Smooth muscle cell (in vitro differentiated cells): ENCODE measurements around the gene TEAD4. TPM values are rescaled to one million over a fixed set of nuclear protein-coding genes. Genes with fewer than 3 reads are reported as not detected.

Experiments
- DNase-seq: peaks from one replicate; lab custom pipeline; 2025; ENCODE audit not compliant: unreplicated experiment; lab: John Stamatoyannopoulos, UW
- H2AFZ ChIP-seq: fragments of 200-600 bp; sonication (generic); 2 replicates; pipeline ENCODE4 v1.6.0; 2016; ENCODE audit warnings: antibody characterized with exemption, low read depth, mild to moderate bottlenecking
- H3F3A ChIP-seq: fragments of 200-600 bp; sonication (generic); 2 replicates; pipeline ENCODE4 v1.6.0; 2017; ENCODE audit warnings: antibody characterized with exemption, low read depth
- H3K27ac ChIP-seq: fragments of 200-600 bp; sonication (generic); 2 replicates; pipeline ENCODE4 v1.5.1; 2016; ENCODE audit warnings: low read depth, mild to moderate bottlenecking
- H3K27me3 ChIP-seq: fragments of 200-600 bp; sonication (generic); 2 replicates; pipeline ENCODE4 v1.6.1; 2016; ENCODE audit warnings: low read depth, mild to moderate bottlenecking
- H3K36me3 ChIP-seq: fragments of 200-600 bp; sonication (generic); 2 replicates; pipeline ENCODE4 v1.5.1; 2016; ENCODE audit warnings: low read depth
- H3K4me1 ChIP-seq: fragments of 200-600 bp; sonication (generic); 2 replicates; pipeline ENCODE4 v1.5.1; 2016; ENCODE audit warnings: low read depth
- H3K4me2 ChIP-seq: fragments of 200-600 bp; sonication (generic); 2 replicates; pipeline ENCODE4 v1.6.0; 2016; ENCODE audit warnings: mild to moderate bottlenecking
- H3K4me3 ChIP-seq: fragments of 200-600 bp; sonication (generic); 2 replicates; pipeline ENCODE4 v1.5.1; 2016; ENCODE audit warnings: mild to moderate bottlenecking
- H3K79me2 ChIP-seq: fragments of 200-600 bp; sonication (generic); 2 replicates; pipeline ENCODE4 v1.6.0; 2016; ENCODE audit warnings: low read depth, mild to moderate bottlenecking
- H3K9ac ChIP-seq: fragments of 200-600 bp; sonication (generic); 2 replicates; pipeline ENCODE4 v1.6.0; 2016; ENCODE audit warnings: low read depth
- H3K9me3 ChIP-seq: fragments of 200-600 bp; sonication (generic); replicated peaks from 2 replicates; pipeline ENCODE4 v1.5.1; 2016; ENCODE audit warnings: low read depth
- H4K20me1 ChIP-seq: fragments of 200-600 bp; sonication (generic); 2 replicates; pipeline ENCODE4 v1.6.0; 2016; ENCODE audit warnings: low read depth
- WGBS: methylation state at CpG from one replicate; pipeline ENCODE4 v1.1.7; 2016; ENCODE audit warnings: low lambda C conversion rate; 5-methylcytosine and 5-hydroxymethylcytosine counted together
- polyA plus RNA-seq: library from polyadenylated mRNA; unstranded; fragments of >200 nt; fragmentation: Nextera tagmentation; extraction: Ambion mirVana; gene quantifications from 2 replicates; pipeline ENCODE4 v1.2.1, GENCODE V29; 2016
- total RNA-seq: library from RNA; depleted of rRNA; stranded (reverse); fragments of >200 nt; gene quantifications from 2 replicates; pipeline ENCODE4 v1.2.3, GENCODE V29; 2014
- TF ChIP-seq, protein P1 (sequence below): fragments of 200-600 bp; sonication (generic); IDR thresholded peaks from 2 replicates; pipeline ENCODE4 v1.5.1; 2017; ENCODE audit warnings: borderline replicate concordance, mild to moderate bottlenecking, antibody characterized with exemption; ENCODE audit not compliant: insufficient read depth, poor library complexity, severe bottlenecking

The TEAD4 gene
- total and polyA plus RNA-seq, 2 experiments from 2014 or later, result 12.0 to 14.3 TPM

DNA sequence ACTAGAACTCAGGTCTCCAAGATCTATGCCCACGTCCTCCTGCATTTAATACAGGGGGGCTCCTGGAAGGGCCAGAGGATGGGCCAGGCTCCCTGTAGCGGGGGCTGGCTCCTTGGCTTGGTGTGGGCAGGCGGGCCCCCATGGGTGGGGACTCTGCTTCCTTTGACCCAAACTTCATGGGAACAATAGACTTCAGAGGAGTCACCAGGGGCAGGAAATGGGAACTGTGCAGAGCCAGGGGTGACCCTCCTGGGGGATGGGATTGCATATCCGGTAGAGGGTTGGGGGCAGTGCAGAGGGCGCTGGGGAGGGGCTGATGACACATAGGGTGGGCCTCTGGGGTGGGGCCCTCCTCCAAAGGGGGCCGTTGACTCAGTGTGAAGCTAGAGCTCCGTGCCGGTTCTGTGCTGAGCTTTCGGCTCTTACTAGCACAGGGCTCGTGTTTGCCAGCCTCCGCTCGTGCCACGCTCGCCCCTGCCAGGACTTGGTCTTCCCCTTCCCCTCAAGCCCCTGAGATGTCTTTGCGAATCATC is 4.6 kb downstream of the TEAD4 start:
- DNase-seq, result no peak
- H3K4me1 ChIP-seq, result peaks cover 30% of the 10 kb centered on the region
- no peaks in the 10 kb centered on the region for H3K9me3 ChIP-seq
- H3K36me3 ChIP-seq, result no peaks in the 10 kb centered on the region
- H3K4me3 ChIP-seq, result no peak overlapping the region
- H3F3A ChIP-seq, result peaks cover 18% of the 10 kb centered on the region
- peaks cover 43% of the 10 kb centered on the region for H4K20me1 ChIP-seq
- H2AFZ ChIP-seq, result no peak overlapping the region
- H3K4me2 ChIP-seq, result peak overlapping the region; percentile 79
- WGBS, result 32% methylated on average over 9 of the region's 15 CpGs
- TF ChIP-seq, protein P1, sequence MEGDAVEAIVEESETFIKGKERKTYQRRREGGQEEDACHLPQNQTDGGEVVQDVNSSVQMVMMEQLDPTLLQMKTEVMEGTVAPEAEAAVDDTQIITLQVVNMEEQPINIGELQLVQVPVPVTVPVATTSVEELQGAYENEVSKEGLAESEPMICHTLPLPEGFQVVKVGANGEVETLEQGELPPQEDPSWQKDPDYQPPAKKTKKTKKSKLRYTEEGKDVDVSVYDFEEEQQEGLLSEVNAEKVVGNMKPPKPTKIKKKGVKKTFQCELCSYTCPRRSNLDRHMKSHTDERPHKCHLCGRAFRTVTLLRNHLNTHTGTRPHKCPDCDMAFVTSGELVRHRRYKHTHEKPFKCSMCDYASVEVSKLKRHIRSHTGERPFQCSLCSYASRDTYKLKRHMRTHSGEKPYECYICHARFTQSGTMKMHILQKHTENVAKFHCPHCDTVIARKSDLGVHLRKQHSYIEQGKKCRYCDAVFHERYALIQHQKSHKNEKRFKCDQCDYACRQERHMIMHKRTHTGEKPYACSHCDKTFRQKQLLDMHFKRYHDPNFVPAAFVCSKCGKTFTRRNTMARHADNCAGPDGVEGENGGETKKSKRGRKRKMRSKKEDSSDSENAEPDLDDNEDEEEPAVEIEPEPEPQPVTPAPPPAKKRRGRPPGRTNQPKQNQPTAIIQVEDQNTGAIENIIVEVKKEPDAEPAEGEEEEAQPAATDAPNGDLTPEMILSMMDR, result no peak
- no peaks in the 10 kb centered on the region for H3K27me3 ChIP-seq
- peaks cover 22% of the 10 kb centered on the region for H3K79me2 ChIP-seq
- H3K27ac ChIP-seq, result no peak overlapping the region
- no peak overlapping the region for H3K9ac ChIP-seq

DNA sequence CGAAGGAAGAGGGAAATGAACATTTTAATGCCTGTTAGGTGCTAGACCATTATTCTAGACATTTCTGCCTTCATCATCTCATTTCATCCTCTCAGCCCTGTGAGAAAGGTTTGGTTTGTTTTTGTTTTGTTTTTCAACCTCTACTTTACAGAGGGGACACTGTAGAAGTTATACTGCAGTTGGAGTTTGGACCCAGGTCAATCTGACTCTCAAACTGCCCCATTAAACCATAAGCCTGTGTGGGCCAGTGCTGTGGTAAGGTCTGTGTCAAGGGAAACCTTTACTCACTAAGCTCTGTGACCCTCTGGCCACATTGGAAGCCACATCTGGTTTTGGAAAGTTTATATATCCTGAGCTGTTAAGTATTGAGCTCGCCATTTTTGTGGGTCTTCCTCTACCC is 8.5 kb downstream of the TEAD4 start:
- no peaks in the 10 kb centered on the region for H3F3A ChIP-seq
- TF ChIP-seq, protein P1, result no peak
- no peak overlapping the region for H3K27ac ChIP-seq
- H3K27me3 ChIP-seq, result no peaks in the 10 kb centered on the region
- H3K36me3 ChIP-seq, result no peaks in the 10 kb centered on the region
- peaks cover 8% of the 10 kb centered on the region for H3K4me1 ChIP-seq
- no peak overlapping the region for H3K4me2 ChIP-seq
- peaks cover 37% of the 10 kb centered on the region for H4K20me1 ChIP-seq
- no peak overlapping the region for H3K4me3 ChIP-seq
- H3K79me2 ChIP-seq, result peaks cover 27% of the 10 kb centered on the region
- no peak overlapping the region for H3K9ac ChIP-seq
- no peak overlapping the region for H2AFZ ChIP-seq
- 78% methylated on average over 2 of the region's 2 CpGs for WGBS
- H3K9me3 ChIP-seq, result no peaks in the 10 kb centered on the region
- DNase-seq, result no peak

DNA sequence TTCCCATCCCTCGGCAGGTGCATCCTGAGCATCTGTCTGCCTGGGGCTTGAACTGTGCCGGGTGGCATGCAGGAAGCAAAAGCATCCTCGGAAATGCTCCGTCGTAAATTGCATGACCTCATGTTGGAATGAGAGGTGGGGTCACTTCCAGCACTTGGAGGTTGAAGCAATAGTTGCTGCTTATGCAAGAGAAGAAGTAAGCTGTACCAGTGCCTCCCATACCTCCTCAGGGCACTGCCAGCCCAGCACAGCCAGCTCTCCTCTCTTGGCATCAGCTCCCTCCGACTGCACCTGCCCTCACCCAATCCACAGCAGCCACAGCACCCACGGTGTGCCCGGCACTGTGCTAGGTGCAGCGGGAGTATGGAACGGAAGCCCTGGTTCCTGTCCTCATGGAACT is 11.5 kb downstream of the TEAD4 start:
- DNase-seq, result no peak
- WGBS, result 82% methylated on average over 10 of the region's 10 CpGs
- no peaks in the 10 kb centered on the region for H3K9me3 ChIP-seq
- H3F3A ChIP-seq, result no peaks in the 10 kb centered on the region
- no peak overlapping the region for H2AFZ ChIP-seq
- peaks cover 14% of the 10 kb centered on the region for H3K79me2 ChIP-seq
- H3K4me2 ChIP-seq, result no peak overlapping the region
- H4K20me1 ChIP-seq, result peaks cover 32% of the 10 kb centered on the region
- TF ChIP-seq, protein P1, result no peak
- H3K9ac ChIP-seq, result no peak overlapping the region
- no peak overlapping the region for H3K4me3 ChIP-seq
- no peak overlapping the region for H3K27ac ChIP-seq
- H3K4me1 ChIP-seq, result no peaks in the 10 kb centered on the region
- no peaks in the 10 kb centered on the region for H3K27me3 ChIP-seq
- H3K36me3 ChIP-seq, result no peaks in the 10 kb centered on the region

DNA sequence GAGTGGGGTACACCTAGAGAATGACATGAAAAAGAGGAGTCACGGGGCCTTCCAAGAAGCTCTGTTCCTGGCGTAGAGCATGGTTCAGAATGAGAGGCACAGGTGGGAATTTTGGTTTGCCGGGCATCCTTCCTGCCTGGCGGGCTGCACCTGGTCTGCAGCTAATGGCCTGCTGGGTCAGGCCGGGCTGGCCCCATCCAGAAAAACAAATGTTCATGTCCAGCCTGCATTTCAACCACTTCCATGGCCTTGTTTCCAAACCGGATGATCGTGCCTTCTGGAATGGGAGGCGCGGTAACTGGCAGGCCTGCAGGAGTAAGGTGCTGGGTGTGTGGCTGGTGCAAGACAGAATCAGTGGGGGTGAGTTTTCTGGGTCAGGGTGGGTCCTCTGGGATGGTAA is 14.4 kb downstream of the TEAD4 start:
- H4K20me1 ChIP-seq, result peaks cover 46% of the 10 kb centered on the region
- H3K27me3 ChIP-seq, result no peaks in the 10 kb centered on the region
- H3K36me3 ChIP-seq, result no peaks in the 10 kb centered on the region
- no peak overlapping the region for H3K4me3 ChIP-seq
- no peaks in the 10 kb centered on the region for H3K9me3 ChIP-seq
- TF ChIP-seq, protein P1, result no peak
- no peak overlapping the region for H3K4me2 ChIP-seq
- H2AFZ ChIP-seq, result no peak overlapping the region
- no peak overlapping the region for H3K9ac ChIP-seq
- H3K4me1 ChIP-seq, result peaks cover 5% of the 10 kb centered on the region
- WGBS, result 97% methylated on average over 9 of the region's 9 CpGs
- no peak for DNase-seq
- H3K79me2 ChIP-seq, result peaks cover 5% of the 10 kb centered on the region
- no peak overlapping the region for H3K27ac ChIP-seq
- H3F3A ChIP-seq, result no peaks in the 10 kb centered on the region
